Lower lobe of right lung (tissue), 2 donors: ENCODE measurements around the gene KDR. TPM values are rescaled to one million over a fixed set of nuclear protein-coding genes. Genes with fewer than 3 reads are reported as not detected.

Source experiments
- ATAC-seq, 2 donors: fragments of 200-7000 bp; cut with Tn5 transposase; one replicate each; pipeline ENCODE4 v1.9.1; 2020 to 2022; ENCODE audit warnings: mild to moderate bottlenecking in 2 of 2, moderate library complexity in 2 of 2
- DNase-seq: peaks from one replicate; pipeline ENCODE4 v3.0.0-alpha.2; 2020
- H3K27ac ChIP-seq: fragments of 200-600 bp; one replicate; pipeline ENCODE4 v1.8.0; 2022
- H3K27me3 ChIP-seq: fragments of 200-600 bp; one replicate; pipeline ENCODE4 v1.8.0; 2022; ENCODE audit warnings: low read depth
- H3K36me3 ChIP-seq: fragments of 200-600 bp; one replicate; pipeline ENCODE4 v1.8.0; 2022; ENCODE audit warnings: mild to moderate bottlenecking
- H3K4me1 ChIP-seq: fragments of 200-600 bp; one replicate; pipeline ENCODE4 v1.8.0; 2022
- H3K4me3 ChIP-seq: fragments of 200-600 bp; one replicate; pipeline ENCODE4 v1.8.0; 2022; ENCODE audit warnings: mild to moderate bottlenecking
- H3K9me3 ChIP-seq: fragments of 200-600 bp; one replicate; pipeline ENCODE4 v1.8.0; 2022
- CTCF ChIP-seq: fragments of 200-600 bp; IDR thresholded peaks from one replicate; pipeline ENCODE4 v1.8.0; 2022; ENCODE audit warnings: antibody characterized with exemption, mild to moderate bottlenecking
- intact Hi-C: fragments of 100-400 bp; cut with DNase I; formaldehyde crosslinking; loops from one replicate; pipeline ENCODE4 v1.11.0; 2022
- total RNA-seq: library from RNA; stranded (reverse); fragmentation: NEBNext Ultra II Directional; extraction: Animal tissue kit (Norgen Biotek cat#: 25700); gene quantifications from one replicate; pipeline ENCODE4 v1.2.1, GENCODE V29; 2021
- donor health status: DM: no; HTN: yes; CAD: no; lungs with severe emphysema.

Gene KDR
- total RNA-seq, 1 donor from 2014 or later, result 55.8 TPM

- ATAC-seq (no peak), DNase-seq (no peak)
- Histone ChIP-seq H3K9me3 (no peaks in the 10 kb centered on the region), H3K36me3 (no peaks in the 10 kb centered on the region), H3K27ac (no peak overlapping the region), H3K4me3 (no peak overlapping the region), H3K4me1 (no peaks in the 10 kb centered on the region), H3K27me3 (no peaks in the 10 kb centered on the region)
- TF ChIP-seq CTCF, result no peak
- intact Hi-C loops, result no loop called here
These were observed 8.6 kb upstream of the KDR start for GRCh38 chr4:55133951-55134350.

- Histone ChIP-seq H3K4me1 (no peaks in the 10 kb centered on the region), H3K27ac (no peak overlapping the region), H3K4me3 (no peak overlapping the region), H3K27me3 (no peaks in the 10 kb centered on the region), H3K9me3 (no peaks in the 10 kb centered on the region), H3K36me3 (no peaks in the 10 kb centered on the region)
- no peak for DNase-seq
- TF ChIP-seq CTCF, result no peak
- intact Hi-C loops, result no loop called here
- ATAC-seq, result no peak
These were observed 7.4 kb upstream of the KDR start for GRCh38 chr4:55132775-55133174.

- H3K4me1 ChIP-seq, result peaks cover 18% of the 10 kb centered on the region
- intact Hi-C loops, result no loop called here
- H3K9me3 ChIP-seq, result no peaks in the 10 kb centered on the region
- H3K4me3 ChIP-seq, result no peak overlapping the region
- ATAC-seq (no peak), DNase-seq (no peak)
- TF ChIP-seq CTCF, result no peak
- H3K27me3 ChIP-seq, result peaks cover 18% of the 10 kb centered on the region
- no peaks in the 10 kb centered on the region for H3K36me3 ChIP-seq
- no peak overlapping the region for H3K27ac ChIP-seq
These were observed 2.1 kb upstream of the KDR start for GRCh38 chr4:55127521-55127920.

GRCh38 chr4:55127053-55127452, 1.7 kb upstream of the KDR start:
- no peak for ATAC-seq
- Histone ChIP-seq H3K27me3 (peaks cover 18% of the 10 kb centered on the region), H3K9me3 (no peaks in the 10 kb centered on the region), H3K36me3 (no peaks in the 10 kb centered on the region), H3K4me1 (peaks cover 18% of the 10 kb centered on the region), H3K27ac (no peak overlapping the region), H3K4me3 (no peak overlapping the region)
- intact Hi-C loops, result no loop called here
- TF ChIP-seq CTCF, result no peak
- DNase-seq, result no peak

DNA sequence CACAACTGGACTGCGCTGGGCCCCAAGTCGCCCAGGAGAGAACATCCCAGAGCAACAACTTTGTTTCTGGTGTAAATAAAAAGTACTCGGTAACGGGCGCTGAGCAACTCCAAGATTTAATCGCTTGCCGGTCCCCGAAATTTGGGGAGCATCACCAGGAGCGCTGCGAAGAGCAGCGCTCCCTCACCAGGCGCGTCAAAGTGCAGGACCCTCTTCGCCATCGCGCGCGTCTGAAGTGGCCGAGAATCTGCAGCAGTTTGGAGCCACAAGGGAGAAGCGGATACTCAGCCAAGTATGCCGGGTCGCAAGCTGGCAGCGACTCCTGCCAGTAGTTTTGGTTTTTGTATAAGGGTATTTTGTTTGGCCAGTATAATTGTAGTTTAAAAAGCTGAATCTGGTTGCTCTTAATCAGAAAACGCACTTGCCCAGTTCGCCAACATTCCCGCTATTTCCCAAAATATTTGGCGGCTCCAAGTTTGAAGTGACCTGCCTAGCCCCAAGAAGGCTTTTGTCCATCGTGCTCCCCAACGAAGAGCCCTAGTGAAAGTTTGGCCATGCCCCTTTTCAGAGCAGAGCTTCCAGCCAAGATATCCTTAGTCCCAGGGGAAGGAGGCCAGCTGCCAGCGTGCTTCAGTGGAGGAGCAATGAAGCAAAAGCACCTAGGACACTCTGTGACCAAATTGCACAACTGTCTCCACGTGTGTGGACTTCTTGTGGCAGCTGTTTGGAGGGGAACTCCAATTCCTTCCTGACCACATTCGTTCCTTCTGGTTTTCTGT, 557 bp upstream of the KDR start:
- Histone ChIP-seq H3K4me1 (peaks cover 18% of the 10 kb centered on the region), H3K36me3 (no peaks in the 10 kb centered on the region), H3K27ac (peak overlapping the region; percentile 74), H3K27me3 (peaks cover 18% of the 10 kb centered on the region), H3K4me3 (peak overlapping the region; percentile 69), H3K9me3 (no peaks in the 10 kb centered on the region)
- no peak for TF ChIP-seq CTCF
- peak; percentile 27 to 56 for ATAC-seq
- intact Hi-C loops, result no loop called here
- DNase-seq, result peak; percentile 46
